ENCODE results near the gene RAB3IP. TPM values are rescaled to one million over a fixed set of nuclear protein-coding genes. Genes with fewer than 3 reads are reported as not detected.

Gene RAB3IP
- total and polyA plus RNA-seq, 2 of the 4 experiments (the other 2 are of a cell fraction): 1.5 to 2.7 TPM

DNA sequence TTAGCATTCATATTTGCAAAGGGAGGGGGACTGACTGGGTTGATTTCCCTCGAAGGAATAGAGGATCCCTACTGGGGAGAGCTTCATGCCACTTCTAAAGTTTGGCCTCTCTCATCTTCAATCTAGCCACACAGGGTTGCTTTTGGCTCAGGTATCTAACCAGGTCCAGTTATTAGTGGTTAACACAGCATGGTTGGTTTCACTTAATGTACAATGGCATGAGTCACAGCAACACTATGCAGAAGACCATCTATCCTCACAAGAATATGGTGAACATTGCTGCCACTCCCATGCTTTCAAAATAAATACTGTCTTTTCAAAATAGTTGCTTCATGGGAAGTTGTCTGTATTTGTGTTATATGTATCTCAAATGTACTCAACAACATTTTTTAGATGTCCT lies 6.6 kb upstream of the RAB3IP start:
- TF ChIP-seq SMC3 (IDR thresholded peaks at IDR 0.05; ENCODE audit: low read depth, low read length) (no peak), RFX5 (IDR thresholded peaks at IDR 0.05; ENCODE audit: low read depth, low read length) (no peak), FOS (IDR thresholded peaks at IDR 0.05; ENCODE audit: low read depth, low read length) (no peak), NFE2L2 (IDR thresholded peaks at IDR 0.05; ENCODE audit: low read depth, low read length) (no peak), POLR2A (IDR thresholded peaks at IDR 0.05; ENCODE audit: low read depth, low read length) (no peak), MAZ (IDR thresholded peaks at IDR 0.05; ENCODE audit: borderline replicate concordance, low read depth, low read length) (no peak), MAFK (IDR thresholded peaks at IDR 0.05; ENCODE audit: low read depth, low read length) (no peak), MXI1 (IDR thresholded peaks at IDR 0.05; ENCODE audit: borderline replicate concordance, low read depth, low read length) (no peak), ELK1 (IDR thresholded peaks at IDR 0.05; ENCODE audit: borderline replicate concordance, low read depth, low read length) (no peak), RCOR1 (IDR thresholded peaks at IDR 0.05; ENCODE audit: insufficient replicate concordance, low read length) (no peak), CEBPB (IDR thresholded peaks at IDR 0.05; ENCODE audit: low read depth, low read length) (no peak), CHD1 (IDR thresholded peaks at IDR 0.05; ENCODE audit: low read depth, low read length) (no peak), CTCF (conservative IDR thresholded peaks at IDR 0.05; ENCODE audit: low read depth, low read length) (no peak), USF2 (IDR thresholded peaks at IDR 0.05; ENCODE audit: low read depth, low read length) (no peak), BHLHE40 (IDR thresholded peaks at IDR 0.05; ENCODE audit: low read depth, low read length) (no peak), RAD21 (IDR thresholded peaks at IDR 0.05; ENCODE audit: low read length) (no peak)
- in situ Hi-C loops (cut with MboI; ENCODE audit: low sequenced_read_pairs): loop anchor here (25.0 kb wide), 1 partner anchor 395 kb away; the partner anchor contains the start of gene LYZ
- no peak overlapping the region for H2AK9ac ChIP-seq (replicated peaks; ENCODE audit: low read depth, low read length, poor library complexity)
- WGBS, 2 experiments (ENCODE audit: extremely low coverage in 2 of 2, insufficient read length in 1 of 2): no CpG with 5 or more reads among the region's 1 CpG
- no peaks in the 10 kb centered on the region for H3K36me3 ChIP-seq (ENCODE audit: control insufficient read depth, insufficient read depth, low read length)
- no peak overlapping the region for H2BK5ac ChIP-seq (ENCODE audit: low read depth, low read length, poor library complexity, severe bottlenecking)
- no peak overlapping the region for H2AK5ac ChIP-seq (ENCODE audit: low read depth, low read length)
- no peak overlapping the region for H3K4ac ChIP-seq (ENCODE audit: low read depth, low read length)
- H3K4me3 ChIP-seq (ENCODE audit: insufficient read depth, low read depth, low read length): no peak overlapping the region
- ChIA-PET POLR2A (ENCODE audit: unreplicated experiment) (no interaction called here), CTCF (no interaction called here)
- H3K14ac ChIP-seq (replicated peaks; ENCODE audit: low read depth, low read length): no peak overlapping the region
- H3K9ac ChIP-seq (ENCODE audit: low read depth, low read length): no peak overlapping the region
- intact Hi-C loops (cut with micrococcal nuclease): loop anchor here (10.0 kb wide), 2 partner anchors 127 to 377 kb away; partner anchors contain the start of gene YEATS4
- no peaks in the 10 kb centered on the region for H3K9me3 ChIP-seq (ENCODE audit: control insufficient read depth, insufficient read depth, low read length)
- H2BK120ac ChIP-seq (ENCODE audit: low read depth, low read length): no peak overlapping the region
- H3K79me1 ChIP-seq (ENCODE audit: low read depth in 1 of 2, low read length in 2 of 2): no peaks in the 10 kb centered on the region
- no peak overlapping the region for H4K5ac ChIP-seq (ENCODE audit: low read depth, low read length)
- no peak overlapping the region for H2BK20ac ChIP-seq (ENCODE audit: low read depth, low read length)
- H3K27me3 ChIP-seq (ENCODE audit: control insufficient read depth, insufficient read depth, low read length): peaks cover 3% of the 10 kb centered on the region; the same call in 1 of the 2 replicates
- dilution Hi-C loops (cut with HindIII; ENCODE audit: low sequenced_read_pairs, unreplicated experiment): no loop called here
- no peaks in the 10 kb centered on the region for H4K20me1 ChIP-seq (ENCODE audit: insufficient read depth, low read length)
- no peak overlapping the region for H2BK15ac ChIP-seq (ENCODE audit: low read depth, low read length)
- H3K4me2 ChIP-seq (ENCODE audit: low read depth, low read length): no peak overlapping the region
- DNase-seq (no peak), ATAC-seq (ENCODE audit: low read depth) (no peak)
- no peak overlapping the region for H4K91ac ChIP-seq (ENCODE audit: insufficient read depth, low read depth, low read length)
- no peak overlapping the region for H3K27ac ChIP-seq (ENCODE audit: insufficient read depth, low read length)
- no peaks in the 10 kb centered on the region for H3K4me1 ChIP-seq (ENCODE audit: control insufficient read depth, insufficient read depth, low read length)
- H3K18ac ChIP-seq (ENCODE audit: low read depth, low read length): no peak overlapping the region
- no peak overlapping the region for H4K8ac ChIP-seq (ENCODE audit: low read depth in 2 of 2, low read length in 2 of 2)
- H3K9me1 ChIP-seq (ENCODE audit: insufficient read depth, low read length): no peaks in the 10 kb centered on the region
- BruUV-seq (replicated peaks): no TSS peak
- no peak overlapping the region for H3K23ac ChIP-seq (ENCODE audit: low read depth, low read length)
- no peak overlapping the region for H3K56ac ChIP-seq (ENCODE audit: extremely low read depth, insufficient read depth, low read length)
- no peak overlapping the region for H2AFZ ChIP-seq (replicated peaks; ENCODE audit: low read length, poor library complexity)
